Fibroblast of skin of scalp (primary cell): ENCODE measurements around the gene NAIF1.
"Not testable (repeated sequence)": the region's sequence is repeated elsewhere in the genome, so short reads cannot be mapped to it uniquely, and the experiment has no call there.

Experiments used
- DNase-seq: peaks from one replicate; pipeline ENCODE4 v3.0.0-alpha.2; 2013

The NAIF1 gene

GRCh38 chr9:128025736-128026135, 41.4 kb downstream of the NAIF1 start:
- no peak for DNase-seq

DNA sequence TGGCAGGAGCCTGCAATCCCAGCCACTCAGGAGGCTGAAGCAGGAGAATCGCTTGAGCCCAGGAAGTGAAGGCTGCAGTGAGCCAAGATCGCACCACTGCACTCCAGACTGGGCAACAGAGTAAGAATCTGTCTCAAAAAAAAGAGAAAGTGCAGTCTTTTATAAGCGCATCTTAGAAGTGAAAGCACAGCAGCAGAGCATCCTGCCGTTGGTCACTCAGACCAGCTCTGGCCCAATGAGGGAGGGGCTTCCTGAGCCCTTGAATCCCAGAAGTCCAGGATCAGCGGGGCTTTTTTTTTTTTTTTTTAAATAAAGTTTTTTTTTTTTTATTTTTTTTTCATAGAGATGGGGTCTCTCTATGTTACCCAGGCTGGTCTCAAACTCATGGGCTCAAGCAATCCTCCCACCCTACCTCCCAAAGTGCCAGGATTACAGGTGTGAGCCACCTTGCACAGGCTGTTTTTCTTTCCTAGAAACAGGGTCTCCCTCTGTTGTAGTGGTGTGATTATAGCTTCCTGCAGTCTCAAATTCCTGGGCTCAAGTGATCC, 42.3 kb downstream of the NAIF1 start:
- DNase-seq, result no peak

DNA sequence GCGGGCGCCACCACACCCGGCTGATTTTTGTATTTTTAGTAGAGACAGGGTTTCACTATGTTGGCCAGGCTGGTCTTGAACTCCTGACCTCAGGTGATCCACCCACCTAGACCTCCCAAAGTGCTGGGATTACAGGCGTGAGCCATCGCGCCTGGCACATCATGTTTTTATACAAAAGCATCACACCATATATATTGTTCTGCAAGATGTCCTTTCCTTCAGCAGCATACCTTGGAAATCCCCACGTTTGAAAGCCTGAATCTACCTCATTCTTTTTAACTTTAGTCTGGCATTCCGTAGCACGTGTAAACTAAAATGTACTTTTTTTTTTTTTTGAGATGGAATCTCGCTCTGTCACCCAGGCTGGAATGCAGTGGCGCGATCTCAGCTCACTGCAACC, 43.4 kb downstream of the NAIF1 start:
- not testable (repeated sequence) for DNase-seq

DNA sequence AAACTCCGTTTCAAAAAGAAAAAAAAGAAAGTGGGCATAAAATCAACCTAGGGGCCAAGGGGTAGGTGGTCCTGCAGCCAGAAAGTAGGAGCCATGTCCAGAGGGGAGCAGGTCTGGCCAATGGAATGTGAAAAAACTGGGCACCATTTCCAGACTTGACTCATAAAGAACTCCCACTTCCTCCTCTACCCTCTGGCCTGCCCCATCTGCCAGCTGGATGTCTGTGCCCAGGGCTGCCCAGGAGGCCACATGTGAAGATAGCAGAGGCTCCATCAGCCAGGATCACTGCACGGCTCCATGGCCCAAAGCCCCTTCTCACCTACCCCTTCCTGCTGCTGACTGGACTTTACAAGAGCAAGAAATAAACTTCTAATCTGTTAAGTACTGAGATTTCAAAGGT, 44.2 kb downstream of the NAIF1 start:
- no peak for DNase-seq

DNA sequence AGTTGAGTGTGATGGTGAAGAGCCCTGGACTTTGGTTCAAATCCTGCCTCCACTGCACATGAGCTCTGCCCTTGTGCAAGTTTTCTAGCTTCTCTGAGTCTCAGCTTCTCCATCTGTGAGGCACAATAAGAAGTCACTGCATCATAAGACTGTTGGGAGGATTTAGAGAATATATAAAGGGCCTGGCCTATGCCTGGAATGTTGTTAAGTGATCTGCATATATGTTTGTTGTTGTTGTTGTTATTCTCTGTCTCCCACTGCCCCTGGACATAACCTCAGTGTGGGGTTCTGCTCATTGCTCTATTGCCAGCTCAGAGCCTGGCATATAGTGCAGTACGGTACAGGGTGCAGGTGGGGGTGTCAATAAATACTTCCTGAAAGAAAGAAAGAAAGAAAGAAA, 46.0 kb downstream of the NAIF1 start:
- DNase-seq, result no peak

GRCh38 chr9:128020692-128021091, 46.4 kb downstream of the NAIF1 start:
- DNase-seq, result no peak

DNA sequence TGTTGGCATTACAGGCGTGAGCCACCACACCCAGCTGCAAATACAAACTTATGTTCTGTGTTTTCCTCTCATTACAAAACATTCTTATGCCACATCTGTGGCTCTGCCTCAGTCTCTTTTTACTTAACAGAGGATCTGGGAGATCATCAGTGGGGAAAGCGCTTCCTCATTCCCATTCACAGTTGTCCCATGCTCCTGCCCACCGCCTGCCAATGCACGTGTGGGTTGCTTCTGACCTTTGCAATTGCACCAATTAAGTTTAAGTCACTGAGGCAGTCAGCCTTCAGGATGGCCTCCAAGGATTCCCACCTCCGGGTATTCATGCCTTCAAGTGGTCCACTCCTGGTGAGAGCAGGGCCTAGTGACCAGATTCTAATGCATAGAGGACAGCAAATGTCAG, 51.4 kb downstream of the NAIF1 start:
- DNase-seq, result no peak
